A172 (cell line): ENCODE results near the gene ADARB2. TPM values are rescaled to one million over a fixed set of nuclear protein-coding genes. Genes with fewer than 3 reads are reported as not detected.
"Not testable (repeated sequence)": the region's sequence is repeated elsewhere in the genome, so short reads cannot be mapped to it uniquely, and the experiment has no call there.

Source experiments
- DNase-seq: peaks from one replicate; pipeline ENCODE4 v3.0.0-alpha.2; 2015; ENCODE audit warnings: low spot score
- total RNA-seq: library from RNA; depleted of rRNA; stranded (reverse); fragments of >200 nt; shearing (Covaris generic); gene quantifications from 2 replicates; pipeline ENCODE4 v1.2.3, GENCODE V29; 2014

Gene ADARB2
- total RNA-seq, 1 experiment from 2014 or later = 1.2 TPM

DNA sequence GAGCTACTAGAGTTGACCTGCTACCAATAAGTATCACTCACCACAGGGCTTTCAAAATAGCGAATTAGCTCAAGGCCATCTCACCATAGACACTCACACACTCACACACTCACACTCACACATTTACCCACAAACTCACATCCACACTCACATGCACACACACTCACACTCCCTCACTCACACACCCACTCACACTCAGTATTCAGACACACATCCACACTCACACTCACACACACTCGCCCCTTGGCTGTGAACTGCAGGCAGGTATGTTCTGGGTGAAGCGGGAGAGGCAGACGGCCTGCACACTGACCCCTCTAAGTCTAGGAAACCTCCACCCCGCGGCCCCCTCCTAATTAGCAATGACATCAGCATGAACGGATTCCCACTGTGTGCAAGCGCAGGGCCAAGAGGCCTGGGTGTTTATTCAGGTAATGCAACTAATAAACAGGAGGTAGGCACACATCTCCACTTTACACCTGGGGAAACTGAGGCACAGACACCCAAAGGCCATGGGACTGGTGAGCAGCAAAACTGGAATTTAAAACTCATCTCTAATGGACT is 94.6 kb downstream of the ADARB2 start:
- no peak for DNase-seq

DNA sequence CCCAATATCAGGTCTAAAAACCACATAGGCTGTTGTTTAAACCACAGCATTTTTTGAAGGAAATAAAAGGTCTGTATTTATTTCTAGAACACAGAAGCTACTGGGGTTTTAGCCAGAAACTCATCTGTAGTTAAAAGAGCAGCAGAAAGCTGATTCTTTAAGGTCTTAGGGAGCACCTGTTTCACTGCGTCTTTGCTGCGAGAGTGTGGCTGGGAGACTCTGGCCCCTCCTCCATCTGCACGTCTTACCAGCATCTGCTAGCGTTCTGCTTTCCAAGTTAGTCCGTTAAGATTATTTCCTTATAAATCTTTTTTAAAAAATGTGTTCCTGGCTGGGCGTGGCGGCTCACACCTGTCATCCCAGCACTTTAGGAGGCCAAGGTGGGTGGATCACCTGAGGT is 95.9 kb downstream of the ADARB2 start:
- no peak for DNase-seq

DNA sequence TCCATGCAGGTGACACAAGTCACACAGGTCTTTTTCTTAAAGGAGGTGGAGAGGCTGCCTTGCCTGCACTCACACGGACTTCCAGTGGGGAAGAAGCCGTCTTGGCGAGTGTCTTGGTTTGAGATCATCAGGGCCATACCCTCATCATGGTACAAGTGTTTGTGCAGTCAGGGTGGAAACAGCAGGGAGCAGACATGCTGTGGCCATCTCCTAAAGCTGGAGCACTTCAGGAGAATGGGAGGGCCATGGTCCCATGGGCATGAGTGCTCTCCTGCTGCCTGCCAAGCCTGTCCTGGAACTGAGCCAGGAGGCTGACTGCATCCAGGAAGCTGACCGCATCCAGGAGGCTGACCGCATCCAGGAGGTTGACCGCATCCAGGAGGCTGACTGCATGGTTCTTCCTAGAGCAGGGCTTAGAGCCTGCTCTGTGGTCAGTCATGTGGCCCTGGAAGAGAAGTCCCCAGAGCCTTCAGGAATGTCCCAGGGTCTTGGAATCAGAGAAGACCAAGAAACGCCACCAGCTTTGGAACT is 98.4 kb downstream of the ADARB2 start:
- DNase-seq = peak; percentile 46

DNA sequence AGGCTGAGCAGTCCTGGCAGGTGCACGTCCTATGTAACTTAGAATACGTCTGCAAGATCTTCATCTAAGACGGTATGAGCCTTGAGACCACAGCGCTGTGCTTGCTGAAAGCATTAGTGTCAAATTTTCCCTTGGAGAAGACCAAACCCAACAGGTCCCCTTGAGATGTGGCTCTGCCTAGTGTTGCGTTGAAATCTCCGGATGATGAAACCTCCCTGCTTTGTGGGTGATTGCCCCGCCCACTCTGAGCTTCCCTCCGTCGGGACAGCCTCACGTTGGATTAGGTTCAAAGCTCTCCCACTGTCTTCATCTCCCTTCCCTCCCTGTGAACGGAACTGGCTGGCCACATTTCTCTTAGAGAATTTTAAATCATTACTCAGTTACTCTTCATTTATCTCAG is 102.0 kb downstream of the ADARB2 start:
- no peak for DNase-seq

DNA sequence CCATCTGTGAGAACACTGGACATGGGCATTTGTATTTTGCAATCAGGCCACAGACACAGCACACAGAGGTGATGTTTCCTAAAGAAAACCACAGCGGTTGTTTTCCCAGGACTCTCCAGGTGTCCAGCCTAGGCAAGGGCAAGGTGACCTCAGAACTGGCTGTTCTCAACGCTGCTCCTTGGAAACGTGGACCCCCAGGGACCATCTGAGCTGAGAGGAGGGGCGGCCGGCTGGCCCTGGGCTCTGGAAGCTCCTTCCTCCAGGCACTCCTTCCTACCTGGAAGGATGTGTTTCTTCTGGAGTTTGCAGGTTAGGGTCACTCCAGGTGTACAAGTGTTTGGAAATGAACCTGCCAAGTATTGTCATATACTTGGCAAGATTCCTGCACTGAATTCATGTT is 103.1 kb downstream of the ADARB2 start:
- no peak for DNase-seq

DNA sequence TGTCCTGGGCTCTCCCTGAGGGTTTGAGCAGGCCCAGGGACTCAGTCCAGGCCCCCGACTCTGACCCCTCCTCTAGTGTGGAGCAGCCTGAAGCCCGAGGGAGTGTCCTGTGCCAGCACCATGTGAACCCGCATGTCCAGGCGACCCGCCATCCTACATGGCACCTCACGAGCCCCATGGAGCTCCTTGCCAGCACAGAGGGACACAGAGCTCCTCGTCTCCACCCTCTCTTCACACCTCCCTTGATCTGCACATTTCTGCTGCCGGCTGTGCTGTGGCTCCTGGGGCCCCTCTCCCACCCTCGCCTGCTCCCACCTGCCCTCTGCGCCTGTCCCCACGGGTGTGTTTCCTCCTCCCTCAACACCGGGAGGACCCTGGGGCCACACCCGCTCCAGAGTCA is 103.5 kb downstream of the ADARB2 start:
- DNase-seq = no peak

DNA sequence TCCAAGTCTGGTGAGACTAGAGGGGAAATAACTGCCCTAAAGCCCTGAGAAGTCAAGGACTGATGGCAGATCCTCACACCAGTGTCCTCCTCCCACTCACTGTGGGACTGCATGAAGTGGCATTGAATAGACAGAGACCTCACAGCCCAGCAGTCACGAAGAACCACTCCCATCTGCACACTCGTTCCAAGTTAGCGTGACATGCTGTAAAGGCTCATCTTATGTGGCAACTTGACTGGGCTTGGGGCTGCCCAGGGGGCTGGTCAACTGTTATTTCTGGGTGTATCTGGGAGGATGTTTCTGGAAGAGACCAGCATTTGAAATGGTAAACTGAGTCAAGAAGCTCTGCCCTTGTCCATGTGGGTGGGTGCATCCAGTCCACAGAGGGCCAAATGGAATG is 104.7 kb downstream of the ADARB2 start:
- DNase-seq = no peak

DNA sequence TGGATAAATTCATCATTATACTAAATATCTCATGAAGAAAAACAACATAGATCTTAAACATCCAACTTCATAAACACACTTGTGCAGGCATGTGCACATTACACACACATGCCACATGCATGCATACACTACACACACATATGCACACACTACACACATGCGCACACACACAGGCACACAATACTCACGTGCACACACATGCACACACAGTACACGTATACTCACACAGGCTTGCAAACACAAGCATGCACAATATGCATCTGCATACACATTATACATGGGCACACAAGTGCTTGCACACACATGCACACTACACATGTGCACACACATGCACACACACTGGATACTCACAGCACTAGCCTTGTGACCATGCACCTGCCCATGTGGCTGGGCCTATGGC is 105.2 kb downstream of the ADARB2 start:
- no peak for DNase-seq

DNA sequence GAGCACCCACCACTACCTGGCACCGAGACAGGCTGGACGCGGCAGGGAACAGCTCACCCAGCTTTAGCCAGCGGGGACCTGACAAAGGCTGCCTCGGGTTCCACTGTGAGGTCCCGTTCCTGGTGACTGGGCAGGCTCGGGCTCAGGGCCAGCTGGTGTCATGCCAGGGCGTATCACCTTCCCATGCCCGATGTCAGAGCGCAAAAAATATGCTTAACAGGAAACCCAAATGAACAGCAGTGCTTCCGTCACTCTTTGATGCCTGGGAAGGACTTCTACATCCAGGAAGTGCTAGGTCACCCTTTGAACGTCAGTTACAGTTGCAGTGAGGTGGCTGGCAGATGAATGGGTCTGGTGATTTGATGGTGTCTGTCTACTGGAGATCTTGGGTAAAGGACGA is 106.0 kb downstream of the ADARB2 start:
- no peak for DNase-seq

DNA sequence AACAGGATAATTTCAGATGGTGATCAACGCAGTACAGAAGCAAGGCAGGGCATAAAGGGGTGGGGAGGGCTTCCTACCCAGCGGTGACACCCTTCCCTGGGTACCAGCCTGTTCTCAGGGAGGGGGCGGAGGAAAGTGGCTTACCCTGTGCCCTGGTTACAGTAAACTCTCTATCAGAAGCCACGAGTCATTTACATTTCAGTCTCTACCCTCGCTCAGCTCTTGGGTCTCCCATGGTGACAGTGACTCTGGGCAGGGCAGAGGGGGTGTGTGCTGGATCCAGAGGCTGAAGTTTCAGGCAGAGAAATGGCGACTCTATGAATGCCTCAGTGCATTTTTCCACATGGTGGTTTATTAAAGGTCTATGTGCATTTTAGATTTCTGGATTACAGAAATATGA is 107.0 kb downstream of the ADARB2 start:
- DNase-seq = no peak

DNA sequence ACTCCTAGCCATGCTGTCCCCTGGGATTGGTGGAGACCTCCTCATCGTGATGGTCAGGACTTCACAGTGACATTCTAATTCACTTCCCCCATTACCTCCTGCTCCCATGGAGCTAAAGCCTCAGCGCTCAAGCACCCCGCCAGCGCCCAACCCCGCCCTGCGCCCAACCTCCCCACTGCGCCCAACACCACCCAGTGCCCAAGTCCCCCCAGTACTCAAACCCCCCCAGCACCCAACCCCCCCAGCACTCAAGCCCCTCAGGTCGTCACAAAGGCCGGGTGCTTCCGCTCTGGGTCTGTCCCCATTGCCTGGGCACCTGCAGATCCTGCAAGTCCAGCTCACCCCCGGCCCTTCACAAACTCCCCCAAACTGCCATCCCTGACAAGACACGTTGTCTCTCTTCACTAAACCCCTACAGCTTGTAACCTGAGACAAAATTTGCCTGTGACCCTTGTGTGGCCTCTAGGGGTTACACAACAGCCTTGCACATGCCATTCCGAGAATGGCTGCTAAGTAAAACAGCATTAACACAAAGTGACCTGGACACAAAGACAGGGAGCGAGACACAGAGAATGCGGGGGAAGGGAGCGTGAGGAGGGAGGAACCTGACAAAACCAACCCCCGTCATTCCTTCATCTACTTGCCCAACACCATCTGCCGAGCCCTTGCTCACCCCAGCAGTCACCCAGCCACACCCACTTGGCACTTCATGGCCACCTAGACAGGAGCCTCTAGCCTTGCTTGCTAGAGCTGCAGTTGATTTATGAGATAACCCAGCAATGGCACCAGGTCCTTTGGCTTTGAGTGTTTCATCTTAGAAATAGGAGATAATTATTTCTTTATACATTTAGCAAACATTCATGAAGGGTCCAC is 107.8 kb downstream of the ADARB2 start:
- DNase-seq = no peak

DNA sequence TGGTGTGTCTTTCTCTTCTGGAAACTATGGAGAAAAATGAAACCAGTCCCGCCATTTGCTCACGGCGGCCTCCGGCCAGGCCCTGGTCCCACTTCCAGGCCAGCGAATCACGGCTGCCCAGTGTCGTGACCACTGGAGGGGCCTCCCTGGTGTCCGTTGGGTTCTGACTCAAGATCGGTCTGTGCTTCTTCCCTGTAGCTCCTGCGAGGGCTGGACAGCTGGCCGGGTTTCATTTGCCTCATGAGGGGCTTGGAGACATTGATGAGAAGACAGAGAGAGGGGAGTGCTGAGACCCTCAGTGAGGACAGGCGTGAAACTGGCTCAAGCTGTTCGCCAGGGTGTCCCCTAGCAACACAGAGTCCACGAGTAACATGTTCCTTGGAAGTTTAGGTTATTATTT is 108.6 kb downstream of the ADARB2 start:
- no peak for DNase-seq

DNA sequence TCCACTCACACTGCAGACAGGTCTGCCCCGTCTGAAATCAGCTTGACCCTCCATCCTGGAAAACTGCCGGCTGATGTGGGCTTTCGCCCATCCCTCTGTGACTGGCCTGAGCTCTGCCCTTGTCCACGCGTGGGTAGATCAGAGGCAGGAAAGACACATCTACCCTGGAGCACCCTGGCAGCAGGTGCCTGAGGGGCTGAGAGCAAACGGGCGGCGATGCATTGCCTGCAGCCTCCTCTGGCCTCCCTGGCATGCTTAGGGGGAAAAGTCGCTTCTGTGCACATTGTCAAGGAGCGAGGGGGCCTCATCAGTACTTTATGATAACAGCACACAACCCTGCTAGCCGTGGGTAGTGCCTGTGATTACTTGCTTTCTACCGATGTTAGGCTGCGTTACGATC is 109.4 kb downstream of the ADARB2 start:
- DNase-seq = no peak

DNA sequence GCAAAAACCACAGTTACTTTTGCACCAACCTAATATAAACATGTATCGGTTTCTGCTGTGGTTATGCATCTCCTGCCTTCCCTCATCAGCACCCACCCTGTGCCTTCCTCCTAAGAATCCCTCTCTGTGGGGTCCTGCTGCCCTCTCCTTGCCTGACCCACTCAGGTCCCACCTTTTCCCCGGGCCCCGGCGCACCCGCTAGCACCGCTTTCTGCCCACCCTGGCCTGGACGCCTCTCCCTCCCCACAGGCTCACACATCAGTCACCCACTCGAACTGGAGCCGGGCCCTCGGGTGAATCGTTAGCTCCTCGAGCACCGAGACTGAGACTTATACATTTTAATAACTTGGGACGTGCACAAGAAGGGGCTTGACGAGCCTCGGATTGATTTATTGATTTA is 110.5 kb downstream of the ADARB2 start:
- DNase-seq = no peak

DNA sequence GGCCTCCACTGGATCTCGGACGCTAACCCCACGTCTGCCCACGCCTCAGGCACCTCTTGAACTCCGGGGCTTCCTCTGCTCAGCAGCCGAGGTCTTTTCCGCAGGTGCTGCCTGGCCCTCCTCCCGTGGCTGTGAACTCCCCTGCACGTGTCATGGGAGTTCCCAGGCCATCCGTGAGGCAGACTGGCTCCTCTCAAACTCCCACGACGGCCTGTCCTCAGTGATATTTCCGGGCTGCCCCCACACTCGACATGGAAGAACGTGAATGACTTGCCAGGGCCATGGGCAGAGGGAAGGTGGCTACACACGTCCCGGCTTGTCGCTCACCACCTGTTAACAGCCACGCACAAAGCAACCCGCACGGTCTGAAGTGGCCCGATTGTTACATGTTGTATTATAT is 110.9 kb downstream of the ADARB2 start:
- DNase-seq = no peak

DNA sequence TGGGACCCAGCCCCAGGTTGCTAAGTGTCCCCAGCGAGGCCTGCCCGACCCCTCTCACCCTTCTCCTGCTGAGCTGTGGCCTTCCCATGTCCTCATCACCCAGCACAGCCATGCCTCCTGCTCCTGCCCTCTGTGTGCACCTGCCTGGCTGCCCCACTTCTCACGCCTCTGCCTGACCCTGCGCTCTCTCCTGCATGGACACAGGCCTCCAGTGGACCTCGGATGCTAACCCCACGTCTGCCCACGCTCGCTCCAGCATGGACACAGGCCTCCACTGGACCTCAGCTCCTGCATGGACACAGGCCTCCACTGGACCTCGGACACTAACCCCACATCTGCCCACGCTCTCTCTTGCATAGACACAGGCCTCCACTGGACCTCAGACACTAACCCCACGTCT is 111.6 kb downstream of the ADARB2 start:
- DNase-seq = no peak

DNA sequence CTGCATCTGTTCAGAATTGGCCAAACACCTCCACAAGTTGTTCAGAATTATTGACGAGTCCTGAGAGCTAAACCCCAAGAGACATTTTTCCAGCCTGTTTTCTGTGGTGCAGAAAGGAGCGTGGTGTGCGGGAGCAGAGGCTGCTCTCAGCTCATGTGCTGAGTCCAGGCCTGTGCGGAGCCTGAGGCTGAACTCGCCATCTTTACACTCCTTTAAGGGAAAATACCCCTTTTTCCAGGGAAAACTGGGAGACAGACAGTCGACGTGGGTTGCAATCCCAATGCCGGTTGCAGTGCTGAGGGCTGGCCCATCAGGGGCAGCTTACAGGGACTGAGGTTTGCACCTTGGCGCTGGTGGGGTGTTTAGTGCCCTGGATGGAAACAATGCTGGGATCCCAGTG is 112.2 kb downstream of the ADARB2 start:
- no peak for DNase-seq

DNA sequence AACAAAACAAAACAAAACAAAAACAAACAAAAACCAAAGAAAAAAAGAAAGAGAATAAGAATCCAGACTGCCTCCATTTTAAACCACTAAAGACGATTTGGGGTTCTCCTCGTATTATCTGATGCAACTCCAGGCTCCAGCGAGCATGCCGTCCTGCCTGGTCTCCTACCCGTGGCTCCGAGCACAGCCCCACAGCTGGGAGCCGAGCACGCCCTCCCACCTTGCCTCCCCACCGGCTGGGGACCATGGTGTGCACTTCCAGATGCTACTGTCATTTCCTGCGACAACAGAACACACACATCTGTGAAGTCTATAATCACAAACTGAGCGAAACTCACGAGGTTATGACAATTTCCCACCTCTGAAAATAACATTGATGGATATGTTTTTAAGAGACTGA is 113.1 kb downstream of the ADARB2 start:
- no peak for DNase-seq

DNA sequence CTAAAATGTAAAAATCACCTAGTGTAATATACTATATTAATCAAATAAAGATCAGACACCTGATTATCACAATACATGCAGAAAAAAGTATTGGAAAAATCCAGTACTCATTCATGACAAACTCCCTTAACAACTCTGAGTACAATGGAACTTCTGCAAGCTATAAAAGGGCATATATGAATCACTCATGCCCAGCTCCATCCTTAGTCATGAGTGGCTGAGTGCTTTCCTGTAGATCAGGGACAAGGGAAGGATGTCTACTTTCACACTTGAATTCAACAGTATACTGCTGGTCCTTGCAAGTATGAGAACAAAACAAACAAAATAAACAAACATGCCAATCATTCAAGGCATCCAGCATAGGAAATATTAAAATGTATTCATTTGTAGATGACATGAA is 116.5 kb downstream of the ADARB2 start:
- DNase-seq = no peak

DNA sequence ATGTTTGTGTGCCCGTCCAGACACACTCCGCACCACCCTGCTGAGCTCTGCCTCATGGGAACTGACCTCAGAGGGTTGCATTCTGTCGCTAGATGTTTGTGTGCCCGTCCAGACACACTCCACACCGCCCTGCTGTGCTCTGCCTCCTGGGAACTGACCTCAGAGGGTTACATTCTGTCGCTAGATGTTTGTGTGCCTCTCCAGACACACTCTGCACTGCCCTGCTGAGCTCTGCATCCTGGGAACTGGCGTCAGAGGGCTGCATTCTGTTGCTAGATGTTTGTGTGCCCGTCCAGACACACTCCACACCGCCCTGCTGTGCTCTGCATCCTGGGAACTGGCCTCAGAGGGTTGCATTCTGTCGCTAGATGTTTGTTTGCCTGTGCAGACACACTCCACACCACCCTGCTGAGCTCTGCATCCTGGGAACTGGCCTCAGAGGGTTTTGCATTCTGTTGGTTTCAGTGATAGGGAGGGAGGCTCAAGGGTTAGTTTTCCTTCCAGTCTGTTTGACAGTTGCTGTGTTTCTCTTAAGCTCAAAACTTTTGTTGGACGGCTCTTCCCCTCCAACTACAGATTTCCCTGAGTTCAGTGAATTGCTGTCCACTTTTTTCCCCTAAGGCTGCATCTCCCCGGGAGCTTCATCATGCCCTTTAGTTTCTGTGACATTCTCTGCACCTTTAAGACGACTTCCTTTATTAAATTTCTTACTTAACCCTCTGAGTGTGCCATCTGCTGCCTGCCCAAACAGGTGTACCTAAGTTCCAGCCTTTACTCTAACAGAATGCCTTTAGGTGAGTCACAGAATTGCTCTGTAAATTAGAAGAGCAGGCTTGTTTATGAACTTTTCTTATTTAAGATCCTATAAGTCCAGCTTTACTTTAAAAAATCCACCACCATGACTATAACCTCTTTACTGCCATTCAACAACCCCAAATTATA is 119.7 kb downstream of the ADARB2 start:
- DNase-seq = not testable (repeated sequence)

DNA sequence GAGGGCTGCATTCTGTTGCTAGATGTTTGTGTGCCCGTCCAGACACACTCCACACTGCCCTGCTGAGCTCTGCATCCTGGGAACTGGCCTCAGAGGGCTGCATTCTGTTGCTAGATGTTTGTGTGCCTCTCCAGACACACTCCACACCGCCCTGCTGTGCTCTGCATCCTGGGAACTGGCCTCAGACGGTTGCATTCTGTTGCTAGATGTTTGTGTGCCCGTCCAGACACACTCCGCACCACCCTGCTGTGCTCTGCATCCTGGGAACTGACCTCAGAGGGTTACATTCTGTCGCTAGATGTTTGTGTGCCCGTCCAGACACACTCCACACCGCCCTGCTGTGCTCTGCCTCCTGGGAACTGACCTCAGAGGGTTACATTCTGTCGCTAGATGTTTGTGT is 120.6 kb downstream of the ADARB2 start:
- DNase-seq = not testable (repeated sequence)
